BJ (cell line): ENCODE results near the gene FUS. TPM values are rescaled to one million over a fixed set of nuclear protein-coding genes. Genes with fewer than 3 reads are reported as not detected.

ENCODE experiments used
- CTCF ChIA-PET: fragments of 350-600 bp; formaldehyde crosslinking; extraction: SDS; loops from one replicate; lab custom pipeline; 2021; ENCODE audit warnings: antibody characterized with exemption, inconsistent platforms; lab: Yijun Ruan, JAX
- POLR2A ChIA-PET: fragments of 300-600 bp; sonication (Branson Sonifier 250); formaldehyde crosslinking; extraction: SDS; loops from one replicate; lab custom pipeline; 2021; ENCODE audit warnings: antibody characterized with exemption; lab: Charles Lee
- DNase-seq: peaks from one replicate; pipeline ENCODE4 v3.0.0-alpha.2; 2011; ENCODE audit warnings: low read depth
- H3K27me3 ChIP-seq: 2 replicates; pipeline ENCODE4 v1.6.0; 2011; ENCODE audit warnings: low read length; ENCODE audit not compliant: control insufficient read depth, insufficient read depth
- H3K36me3 ChIP-seq: 2 replicates; pipeline ENCODE4 v1.5.1; 2011; ENCODE audit warnings: low read length; ENCODE audit not compliant: control insufficient read depth, insufficient read depth
- H3K4me3 ChIP-seq: 2 replicates; pipeline ENCODE4 v1.5.1; 2011; ENCODE audit warnings: low read depth, mild to moderate bottlenecking, control low read depth, low read length
- polyA plus RNA-seq: library from polyadenylated mRNA; depleted of rRNA; stranded (reverse); fragments of >200 nt; gene quantifications from 2 replicates; pipeline ENCODE4 v1.2.3, GENCODE V29; 2011
- TF ChIP-seq, protein P1 (sequence below): IDR thresholded peaks from 2 replicates; pipeline ENCODE4 v1.5.1; 2011; ENCODE audit warnings: low read depth, mild to moderate bottlenecking, control low read depth, inconsistent platforms, low read length, moderate library complexity; ENCODE audit not compliant: insufficient read depth

The FUS gene
- polyA plus RNA-seq, 1 experiment, result 109 TPM

DNA sequence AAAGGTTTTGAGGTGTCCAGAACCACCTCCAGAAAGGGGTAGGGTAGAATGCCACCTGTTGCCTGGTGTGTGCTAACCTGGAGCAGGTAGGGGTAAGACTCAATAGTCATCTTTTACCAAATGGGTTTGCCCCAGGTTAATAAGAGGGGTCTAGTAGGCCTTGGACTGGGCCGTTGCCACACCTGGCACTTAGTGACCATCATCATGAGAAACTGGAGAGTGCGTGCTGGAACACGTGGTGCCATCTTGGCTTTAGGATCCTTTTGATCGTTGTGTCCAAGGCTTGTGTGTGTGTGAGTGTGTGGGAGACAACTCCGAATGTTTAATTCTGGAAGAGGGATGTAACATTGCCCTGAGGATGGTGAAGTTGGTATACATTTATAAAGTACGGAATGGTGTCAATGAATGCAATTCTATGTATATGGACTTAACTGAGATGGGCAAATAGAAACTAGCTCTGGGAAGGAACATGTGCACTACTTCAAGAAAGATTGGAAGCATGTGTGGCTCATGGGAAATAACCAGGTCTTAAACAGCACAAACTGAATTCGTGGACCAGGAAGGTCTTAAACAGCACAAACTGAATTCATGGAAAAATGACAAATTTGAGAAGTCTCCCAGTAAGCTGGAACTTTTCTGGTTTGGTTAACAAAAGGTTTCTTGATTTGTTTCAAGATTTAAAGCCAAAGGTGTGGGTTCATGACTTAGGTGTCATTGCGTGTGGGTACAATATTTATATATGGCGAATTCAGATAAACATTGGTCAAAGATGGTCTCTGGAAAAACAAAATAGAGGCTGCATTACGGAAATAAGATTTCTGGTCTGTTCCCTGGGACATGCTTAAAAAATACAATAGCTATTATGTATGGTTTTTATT is 7.2 kb downstream of the FUS start:
- ChIA-PET CTCF (interaction anchor here (0.6 to 1.1 kb wide), 3 partner anchors 16 to 271 kb away, joined by 3 to 4 read pairs (median 4); no protein-coding TSS in a partner anchor), POLR2A (no interaction called here)
- H3K27me3 ChIP-seq, result no peaks in the 10 kb centered on the region
- H3K4me3 ChIP-seq, result no peak overlapping the region
- TF ChIP-seq, protein P1, sequence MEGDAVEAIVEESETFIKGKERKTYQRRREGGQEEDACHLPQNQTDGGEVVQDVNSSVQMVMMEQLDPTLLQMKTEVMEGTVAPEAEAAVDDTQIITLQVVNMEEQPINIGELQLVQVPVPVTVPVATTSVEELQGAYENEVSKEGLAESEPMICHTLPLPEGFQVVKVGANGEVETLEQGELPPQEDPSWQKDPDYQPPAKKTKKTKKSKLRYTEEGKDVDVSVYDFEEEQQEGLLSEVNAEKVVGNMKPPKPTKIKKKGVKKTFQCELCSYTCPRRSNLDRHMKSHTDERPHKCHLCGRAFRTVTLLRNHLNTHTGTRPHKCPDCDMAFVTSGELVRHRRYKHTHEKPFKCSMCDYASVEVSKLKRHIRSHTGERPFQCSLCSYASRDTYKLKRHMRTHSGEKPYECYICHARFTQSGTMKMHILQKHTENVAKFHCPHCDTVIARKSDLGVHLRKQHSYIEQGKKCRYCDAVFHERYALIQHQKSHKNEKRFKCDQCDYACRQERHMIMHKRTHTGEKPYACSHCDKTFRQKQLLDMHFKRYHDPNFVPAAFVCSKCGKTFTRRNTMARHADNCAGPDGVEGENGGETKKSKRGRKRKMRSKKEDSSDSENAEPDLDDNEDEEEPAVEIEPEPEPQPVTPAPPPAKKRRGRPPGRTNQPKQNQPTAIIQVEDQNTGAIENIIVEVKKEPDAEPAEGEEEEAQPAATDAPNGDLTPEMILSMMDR, result no peak
- DNase-seq, result no peak
- H3K36me3 ChIP-seq, result peaks cover 50% of the 10 kb centered on the region

DNA sequence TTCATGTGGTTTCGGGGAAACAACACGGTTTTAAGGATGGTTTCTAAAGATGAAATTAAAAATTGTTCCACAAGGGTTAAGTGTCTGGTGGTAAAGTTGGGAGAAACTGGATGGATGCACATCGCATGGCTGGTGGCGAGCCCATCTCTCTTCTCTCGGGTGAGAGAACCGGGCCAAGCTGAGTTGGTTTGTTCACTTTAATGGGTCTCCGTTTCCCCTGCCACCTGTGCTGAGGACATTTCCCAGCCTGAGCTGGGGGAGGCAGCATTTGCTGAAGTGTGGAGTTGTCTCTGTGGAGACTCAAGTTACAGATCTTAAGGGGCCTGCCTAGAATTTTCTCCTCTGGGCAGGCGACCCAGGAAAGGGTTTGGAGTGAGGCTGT is 7.9 kb downstream of the FUS start:
- ChIA-PET POLR2A (no interaction called here), CTCF (interaction anchor here (0.6 to 1.1 kb wide), 3 partner anchors 15 to 270 kb away, joined by 3 to 4 read pairs (median 4); no protein-coding TSS in a partner anchor)
- DNase-seq, result no peak
- peaks cover 50% of the 10 kb centered on the region for H3K36me3 ChIP-seq
- H3K27me3 ChIP-seq, result no peaks in the 10 kb centered on the region
- TF ChIP-seq, protein P1, result no peak
- H3K4me3 ChIP-seq, result no peak overlapping the region

DNA sequence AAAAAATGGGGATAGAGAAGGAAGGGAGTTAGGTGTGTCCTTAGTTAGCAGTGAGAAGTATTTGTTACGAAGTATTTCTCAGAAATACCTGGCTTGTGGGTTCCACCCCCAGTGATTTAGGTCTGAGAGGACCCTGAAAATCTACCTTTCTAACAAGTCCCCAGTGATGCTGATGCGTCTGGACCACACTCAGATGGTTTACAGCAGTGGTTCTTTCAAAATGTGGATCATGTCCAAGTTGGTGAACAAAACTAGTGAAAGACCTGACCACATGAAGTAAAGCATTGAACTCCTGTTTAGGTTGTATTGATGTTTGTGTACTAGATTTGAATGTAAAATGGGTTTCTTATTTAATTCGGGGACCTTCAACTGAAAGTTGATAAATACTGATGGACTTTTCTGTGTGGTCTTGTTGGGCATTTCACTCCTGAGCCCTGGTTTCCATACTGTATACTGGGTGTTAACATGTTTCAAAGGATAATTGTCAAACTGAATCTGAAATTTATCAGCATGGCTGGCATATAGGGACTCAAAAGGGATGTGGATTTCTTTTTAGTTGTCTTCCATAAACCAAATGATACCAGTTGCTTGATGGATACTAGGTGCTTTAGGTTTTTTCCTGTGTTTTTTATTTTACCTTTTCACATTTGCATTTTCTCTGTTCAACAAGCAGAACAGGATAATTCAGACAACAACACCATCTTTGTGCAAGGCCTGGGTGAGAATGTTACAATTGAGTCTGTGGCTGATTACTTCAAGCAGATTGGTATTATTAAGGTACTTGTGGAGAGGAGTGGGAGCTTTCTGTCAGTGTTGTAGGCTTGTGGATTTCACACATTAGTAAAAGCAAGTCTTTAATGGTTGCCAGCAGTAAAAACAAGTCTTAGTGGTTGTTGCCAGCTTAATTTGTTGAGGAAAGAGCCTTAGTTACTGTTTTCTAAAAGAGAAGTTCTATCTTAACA is 8.8 kb downstream of the FUS start:
- ChIA-PET CTCF (interaction anchor here (0.9 kb wide), 1 partner anchor 46 kb away, joined by 5 read pairs; no protein-coding TSS in a partner anchor), POLR2A (no interaction called here)
- TF ChIP-seq, protein P1, result no peak
- no peaks in the 10 kb centered on the region for H3K27me3 ChIP-seq
- H3K36me3 ChIP-seq, result peaks cover 56% of the 10 kb centered on the region
- no peak for DNase-seq
- H3K4me3 ChIP-seq, result no peak overlapping the region

DNA sequence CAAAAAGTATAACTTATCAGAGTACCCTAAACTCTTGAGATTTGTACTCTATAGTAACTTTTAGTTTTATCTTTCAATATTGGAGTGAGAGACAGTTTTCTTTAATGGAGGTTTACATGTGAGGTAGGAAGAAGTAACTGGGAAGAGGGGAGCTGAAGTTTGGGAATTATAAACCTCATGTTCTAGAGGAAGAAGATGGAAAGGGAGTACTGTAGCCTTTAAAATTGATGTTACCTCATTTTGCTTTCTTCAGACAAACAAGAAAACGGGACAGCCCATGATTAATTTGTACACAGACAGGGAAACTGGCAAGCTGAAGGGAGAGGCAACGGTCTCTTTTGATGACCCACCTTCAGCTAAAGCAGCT is 9.5 kb downstream of the FUS start:
- CTCF ChIA-PET, result interaction anchor here (0.9 kb wide), 1 partner anchor 47 kb away, joined by 5 read pairs; no protein-coding TSS in a partner anchor
- Histone ChIP-seq H3K27me3 (no peaks in the 10 kb centered on the region), H3K36me3 (peaks cover 57% of the 10 kb centered on the region), H3K4me3 (no peak overlapping the region)
- POLR2A ChIA-PET, result no interaction called here
- DNase-seq, result no peak
- TF ChIP-seq, protein P1, result no peak

DNA sequence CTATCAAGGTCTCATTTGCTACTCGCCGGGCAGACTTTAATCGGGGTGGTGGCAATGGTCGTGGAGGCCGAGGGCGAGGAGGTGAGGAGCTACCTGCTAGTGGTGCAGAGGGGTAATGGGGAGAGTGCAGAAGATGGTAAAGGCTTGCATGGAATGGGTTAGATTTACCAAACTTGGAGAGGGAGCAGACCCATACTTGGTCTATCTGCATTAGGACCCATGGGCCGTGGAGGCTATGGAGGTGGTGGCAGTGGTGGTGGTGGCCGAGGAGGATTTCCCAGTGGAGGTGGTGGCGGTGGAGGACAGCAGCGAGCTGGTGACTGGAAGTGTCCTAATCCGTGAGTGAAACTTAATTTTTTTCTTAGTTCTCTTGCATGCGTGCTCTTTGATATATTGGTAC is 10.1 kb downstream of the FUS start:
- TF ChIP-seq, protein P1, result no peak
- no peak for DNase-seq
- H3K36me3 ChIP-seq, result peaks cover 58% of the 10 kb centered on the region
- ChIA-PET CTCF (no interaction called here), POLR2A (interaction anchor here (0.6 kb wide), 1 partner anchor 8 kb away, joined by 3 read pairs; no protein-coding TSS in a partner anchor)
- no peak overlapping the region for H3K4me3 ChIP-seq
- no peaks in the 10 kb centered on the region for H3K27me3 ChIP-seq
